SK-N-SH (cell line): ENCODE results near the gene NUDT19. TPM values are rescaled to one million over a fixed set of nuclear protein-coding genes. Genes with fewer than 3 reads are reported as not detected.

ENCODE experiments used
- CTCF ChIA-PET: fragments of 300-600, 350-600 bp; formaldehyde crosslinking; extraction: SDS; loops from one replicate; lab custom pipeline; 2021; lab: Yijun Ruan, JAX
- POLR2A ChIA-PET: fragments of 350-600 bp; sonication (Branson Sonifier 250); formaldehyde crosslinking; extraction: SDS; loops from one replicate; lab custom pipeline; 2020; ENCODE audit warnings: antibody characterized with exemption, inconsistent platforms; lab: Yijun Ruan, JAX
- DNase-seq: peaks from one replicate; pipeline ENCODE4 v3.0.0; 2012
- H2AFZ ChIP-seq: fragments of 200-600 bp; sonication (generic); 2 replicates; pipeline ENCODE4 v1.8.1; 2016; ENCODE audit warnings: antibody characterized with exemption, mild to moderate bottlenecking, low read depth
- H3F3A ChIP-seq: fragments of 200-600 bp; sonication (generic); replicated peaks from 2 replicates; pipeline ENCODE3; 2016; ENCODE audit warnings: antibody characterized with exemption, mild to moderate bottlenecking; ENCODE audit not compliant: insufficient read depth
- H3K27ac ChIP-seq, 2 experiments: fragments of 200-500 bp in 1 of 2; fragments of 200-600 bp in 1 of 2; sonication (Bioruptor generic) in 1 of 2; sonication (generic), shearing (Covaris generic) in 1 of 2; 2 replicates each; pipeline versions ENCODE4 v1.5.1 to v1.6.1; 2014 to 2016; ENCODE audit warnings: low read depth in 2 of 2, inconsistent platforms in 1 of 2, low read length in 1 of 2, mild to moderate bottlenecking in 1 of 2, mixed read lengths in 1 of 2
- H3K27me3 ChIP-seq: fragments of 200-600 bp; sonication (generic), shearing (Covaris generic); 2 replicates; pipeline ENCODE4 v1.6.1; 2016; ENCODE audit warnings: mixed run types; ENCODE audit not compliant: insufficient read depth
- H3K36me3 ChIP-seq, 2 experiments: fragments of 200-500 bp in 1 of 2; fragments of 200-600 bp in 1 of 2; sonication (Bioruptor generic) in 1 of 2; sonication (generic) in 1 of 2; replicated peaks in 1 of 2; 2 replicates each; pipeline versions ENCODE3 to v1.5.1; 2014 to 2016; ENCODE audit warnings: low read length in 1 of 2, mild to moderate bottlenecking in 1 of 2; ENCODE audit not compliant: insufficient read depth in 2 of 2, control insufficient read depth in 1 of 2
- H3K4me1 ChIP-seq, 2 experiments: fragments of 200-500 bp in 1 of 2; fragments of 200-600 bp in 1 of 2; sonication (Bioruptor generic) in 1 of 2; sonication (generic), shearing (Covaris generic) in 1 of 2; 2 replicates each; pipeline versions ENCODE4 v1.5.1 to v1.6.1; 2014 to 2016; ENCODE audit warnings: low read depth in 1 of 2, low read length in 1 of 2, mixed run types in 1 of 2; ENCODE audit not compliant: insufficient read depth in 2 of 2, control insufficient read depth in 1 of 2
- H3K4me2 ChIP-seq: fragments of 200-600 bp; sonication (generic), shearing (Covaris generic); 2 replicates; pipeline ENCODE4 v1.6.1; 2017; ENCODE audit warnings: mixed run types
- H3K4me3 ChIP-seq, 2 experiments: fragments of 200-500 bp in 1 of 2; fragments of 200-600 bp in 1 of 2; sonication (Bioruptor generic) in 1 of 2; sonication (generic), shearing (Covaris generic) in 1 of 2; 2 replicates each; pipeline versions ENCODE4 v1.5.1 to v1.8.1; 2014 to 2016; ENCODE audit warnings: low read depth in 2 of 2, inconsistent platforms in 1 of 2, low read length in 1 of 2, mild to moderate bottlenecking in 1 of 2, mixed read lengths in 1 of 2, moderate library complexity in 1 of 2
- H3K79me2 ChIP-seq: fragments of 200-600 bp; sonication (generic); 2 replicates; pipeline ENCODE4 v1.8.1; 2017; ENCODE audit warnings: mild to moderate bottlenecking; ENCODE audit not compliant: insufficient read depth
- H3K9ac ChIP-seq: fragments of 200-600 bp; sonication (generic); 2 replicates; pipeline ENCODE4 v1.6.1; 2017; ENCODE audit warnings: mixed run types
- H3K9me2 ChIP-seq: fragments of 200-600 bp; sonication (generic); 2 replicates; pipeline ENCODE4 v1.6.1; 2017; ENCODE audit warnings: mixed run types
- H3K9me3 ChIP-seq: fragments of 200-600 bp; sonication (generic); 2 replicates; pipeline ENCODE4 v1.6.1; 2017; ENCODE audit warnings: mixed run types, mild to moderate bottlenecking, moderate library complexity
- H4K20me1 ChIP-seq: fragments of 200-600 bp; sonication (generic); 2 replicates; pipeline ENCODE4 v1.6.1; 2017; ENCODE audit warnings: mild to moderate bottlenecking, mixed run types; ENCODE audit not compliant: insufficient read depth
- CHD2 ChIP-seq: fragments of 150-350 bp; IDR thresholded peaks from 2 replicates; pipeline ENCODE4 v1.6.1; 2018; ENCODE audit warnings: low read length; ENCODE audit not compliant: partially characterized antibody
- ELF1 ChIP-seq: IDR thresholded peaks from 2 replicates; pipeline ENCODE4 v1.4.0; 2012
- EP300 ChIP-seq, 2 experiments: IDR thresholded peaks; 2 replicates each; pipeline versions ENCODE4 v1.4.0 to v1.6.1; 2012; ENCODE audit warnings: borderline replicate concordance in 1 of 2, low read depth in 1 of 2, low read length in 1 of 2
- EZH2phosphoT487 ChIP-seq: fragments of 200-600 bp; sonication (generic); IDR thresholded peaks from 2 replicates; pipeline ENCODE4 v1.6.1; 2017; ENCODE audit warnings: low read depth, mixed run types, mild to moderate bottlenecking, antibody characterized with exemption, moderate library complexity, borderline replicate concordance
- FOXJ3 ChIP-seq: sonication (generic); formaldehyde crosslinking; IDR thresholded peaks from 2 replicates; pipeline ENCODE4 v1.5.1; 2020; ENCODE audit warnings: mild to moderate bottlenecking, missing genetic modification reagents
- FOXM1 ChIP-seq: IDR thresholded peaks from 2 replicates; pipeline ENCODE4 v1.4.0; 2012; ENCODE audit warnings: low read depth, mild to moderate bottlenecking
- GABPA ChIP-seq: IDR thresholded peaks from 2 replicates; pipeline ENCODE4 v1.4.0; 2012; ENCODE audit warnings: low read depth, mild to moderate bottlenecking
- GATA2 ChIP-seq: sonication (generic); formaldehyde crosslinking; IDR thresholded peaks from 2 replicates; pipeline ENCODE4 v1.5.0; 2020; ENCODE audit warnings: mild to moderate bottlenecking, missing genetic modification reagents
- MAX ChIP-seq: IDR thresholded peaks from 2 replicates; pipeline ENCODE4 v1.4.0; 2012; ENCODE audit warnings: low read depth
- MEF2A ChIP-seq: IDR thresholded peaks from 2 replicates; pipeline ENCODE4 v1.4.0; 2012; ENCODE audit warnings: low read depth, borderline replicate concordance
- MXI1 ChIP-seq: IDR thresholded peaks from 2 replicates; pipeline ENCODE4 v1.6.1; 2012; ENCODE audit warnings: mild to moderate bottlenecking, low read depth, low read length, improper control_type of control experiment
- NFIC ChIP-seq: IDR thresholded peaks from 2 replicates; pipeline ENCODE4 v1.4.0; 2012; ENCODE audit warnings: borderline replicate concordance
- PBX3 ChIP-seq: IDR thresholded peaks from 2 replicates; pipeline ENCODE4; 2012
- POLR2AphosphoS5 ChIP-seq: IDR thresholded peaks from 2 replicates; pipeline ENCODE4 v1.6.1; 2012; ENCODE audit warnings: low read depth, low read length
- REST ChIP-seq: IDR thresholded peaks from 2 replicates; pipeline ENCODE4 v1.6.1; 2012; ENCODE audit warnings: mild to moderate bottlenecking, low read depth, low read length, moderate library complexity
- RXRA ChIP-seq: IDR thresholded peaks from 2 replicates; pipeline ENCODE4 v1.4.0; 2012; ENCODE audit warnings: low read depth, mild to moderate bottlenecking, borderline replicate concordance
- SIN3A ChIP-seq: IDR thresholded peaks from 2 replicates; pipeline ENCODE4 v1.6.1; 2012; ENCODE audit warnings: low read depth, mild to moderate bottlenecking, low read length, moderate library complexity, borderline replicate concordance
- TAF1 ChIP-seq: IDR thresholded peaks from 2 replicates; pipeline ENCODE4 v1.6.1; 2012; ENCODE audit warnings: low read depth, mild to moderate bottlenecking, low read length, moderate library complexity, borderline replicate concordance
- TEAD4 ChIP-seq: IDR thresholded peaks from 2 replicates; pipeline ENCODE4 v1.4.0; 2012; ENCODE audit warnings: mild to moderate bottlenecking, borderline replicate concordance; ENCODE audit not compliant: insufficient read depth
- USF2 ChIP-seq: fragments of 150-350 bp; IDR thresholded peaks from 2 replicates; pipeline ENCODE4 v1.6.1; 2017; ENCODE audit warnings: antibody characterized with exemption, low read length, low read depth, borderline replicate concordance
- WGBS: methylation state at CpG from one replicate; pipeline ENCODE4 v1.1.6; 2017; ENCODE audit warnings: low lambda C conversion rate; 5-methylcytosine and 5-hydroxymethylcytosine counted together
- polyA plus RNA-seq, 3 experiments: library from polyadenylated mRNA; depleted of rRNA; stranded (reverse); fragments of >200 nt; gene quantifications; 2 replicates each; pipeline ENCODE4 v1.2.3, GENCODE V29; 2012

The NUDT19 gene
- polyA plus RNA-seq, 1 of the 3 experiments (the other 2 are of a cell fraction): 6.2 TPM

GRCh38 chr19:32647361-32647760 lies 44.3 kb upstream of the NUDT19 start:
- peak overlapping the region in 1 of 2 experiments; percentile 60; a peak in 2 of 4 replicates for H3K27ac ChIP-seq
- peaks cover 0 to 5% of the 10 kb centered on the region in 2 experiments; a peak in 1 of 4 replicates for H3K4me1 ChIP-seq
- H3K4me3 ChIP-seq: no peak overlapping the region
- H3K9me2 ChIP-seq: no peaks in the 10 kb centered on the region
- H4K20me1 ChIP-seq: no peaks in the 10 kb centered on the region
- H3K27me3 ChIP-seq: no peaks in the 10 kb centered on the region
- H3K79me2 ChIP-seq: peaks cover 9% of the 10 kb centered on the region; the same call in 1 of the 2 replicates
- peaks cover 16 to 28% of the 10 kb centered on the region in 2 experiments for H3K36me3 ChIP-seq
- no peak overlapping the region for H3K4me2 ChIP-seq
- peak; percentile 69 for DNase-seq
- TF ChIP-seq FOXM1: no peak
- TF ChIP-seq MXI1: peak; percentile 80
- TF ChIP-seq, all 33 proteins: peak for 1
- Histone ChIP-seq H3K9me3 (no peaks in the 10 kb centered on the region), H3K9ac (no peak overlapping the region), H2AFZ (no peak overlapping the region), H3F3A (no peaks in the 10 kb centered on the region)
- ChIA-PET CTCF (interaction anchor here (1.1 to 1.9 kb wide), 4 partner anchors 14 to 101 kb away, joined by 3 to 5 read pairs (median 4); no protein-coding TSS in a partner anchor), POLR2A (interaction anchor here (0.6 kb wide), 1 partner anchor 19 kb away, joined by 4 read pairs; no protein-coding TSS in a partner anchor)
- 78% methylated on average over 8 of the region's 8 CpGs for WGBS

GRCh38 chr19:32649751-32650150 lies 41.9 kb upstream of the NUDT19 start:
- POLR2A ChIA-PET: no interaction called here
- H4K20me1 ChIP-seq: no peaks in the 10 kb centered on the region
- no peaks in the 10 kb centered on the region for H3K9me3 ChIP-seq
- H3K27ac ChIP-seq: no peak overlapping the region
- no peak overlapping the region for H3K4me3 ChIP-seq
- H3K79me2 ChIP-seq: peaks cover 15% of the 10 kb centered on the region; the same call in 1 of the 2 replicates
- H3K4me1 ChIP-seq: peaks cover 0 to 8% of the 10 kb centered on the region in 2 experiments; a peak in 1 of 4 replicates
- CTCF ChIA-PET: interaction anchor here (0.6 kb wide), 1 partner anchor 587 kb away, joined by 3 read pairs; no protein-coding TSS in a partner anchor
- no peaks in the 10 kb centered on the region for H3K27me3 ChIP-seq
- no peak for DNase-seq
- 96% methylated on average over 10 of the region's 11 CpGs for WGBS
- H3F3A ChIP-seq: no peaks in the 10 kb centered on the region
- no peak overlapping the region for H3K9ac ChIP-seq
- H3K36me3 ChIP-seq: peaks cover 8 to 12% of the 10 kb centered on the region in 2 experiments
- H2AFZ ChIP-seq: no peak overlapping the region
- H3K9me2 ChIP-seq: no peaks in the 10 kb centered on the region
- no peak overlapping the region for H3K4me2 ChIP-seq
- TF ChIP-seq CHD2: no peak
- no peak for TF ChIP-seq TAF1
- TF ChIP-seq MAX: no peak
- no peak for TF ChIP-seq GATA2
- no peak for TF ChIP-seq REST
- no peak for TF ChIP-seq EP300 (IDR thresholded peaks at IDR 0.05; ENCODE audit: borderline replicate concordance in 1 of 2, low read depth in 1 of 2, low read length in 1 of 2)
- no peak for TF ChIP-seq FOXJ3
- TF ChIP-seq MEF2A: no peak
- TF ChIP-seq ELF1: no peak
- no peak for TF ChIP-seq RXRA
- no peak for TF ChIP-seq PBX3
- no peak for TF ChIP-seq GABPA
- TF ChIP-seq USF2: no peak
- no peak for TF ChIP-seq NFIC
- TF ChIP-seq TEAD4: no peak
- no peak for TF ChIP-seq POLR2AphosphoS5
- TF ChIP-seq SIN3A: no peak
- no peak for TF ChIP-seq EZH2phosphoT487
